HepG2 (cell line): ENCODE data around the gene CLIP2. TPM values are rescaled to one million over a fixed set of nuclear protein-coding genes. Genes with fewer than 3 reads are reported as not detected.

Experiments used
- ASH2L ChIP-seq: fragments of 300-600, 200-600 bp; sonication (generic); IDR thresholded peaks from 2 replicates; pipeline ENCODE4 v1.7.0; 2017; ENCODE audit warnings: low read depth, mild to moderate bottlenecking, moderate library complexity, mixed read lengths, low read length; ENCODE audit not compliant: insufficient read length
- HOXA9 ChIP-seq: sonication (generic); formaldehyde crosslinking; IDR thresholded peaks from 2 replicates; pipeline ENCODE4 v1.8.1; 2022; ENCODE audit warnings: missing genetic modification reagents, mild to moderate bottlenecking, moderate library complexity, borderline replicate concordance
- KLF16 ChIP-seq, 2 experiments: sonication (generic) in 1 of 2; formaldehyde crosslinking in 1 of 2; IDR thresholded peaks; 2 replicates each; pipeline versions ENCODE4 v1.6.1 to v1.8.0; 2016 to 2023; ENCODE audit warnings: missing genetic modification reagents in 2 of 2, missing compliant biosample characterization in 1 of 2
- RXRA ChIP-seq: sonication (generic); formaldehyde crosslinking; IDR thresholded peaks from 2 replicates; pipeline ENCODE4 v1.5.1; 2020; ENCODE audit warnings: missing genetic modification reagents
- SRSF9 ChIP-seq: fragments of 200-400 bp; formaldehyde crosslinking; IDR thresholded peaks from 2 replicates; pipeline ENCODE4 v1.6.1; 2018; ENCODE audit warnings: borderline replicate concordance, mild to moderate bottlenecking, low read depth, low read length; ENCODE audit not compliant: insufficient read depth, poor library complexity, severe bottlenecking
- TEAD3 ChIP-seq: optimal IDR thresholded peaks from 2 replicates; pipeline ENCODE3; 2016; ENCODE audit warnings: borderline replicate concordance
- XRCC5 ChIP-seq: fragments of 200-400 bp; formaldehyde crosslinking; optimal IDR thresholded peaks from 2 replicates; pipeline ENCODE3; 2017; ENCODE audit warnings: mild to moderate bottlenecking, low read length
- ZFP90 ChIP-seq: sonication (generic); formaldehyde crosslinking; IDR thresholded peaks from 2 replicates; pipeline ENCODE4 v1.8.0; 2022; ENCODE audit warnings: missing genetic modification reagents, mild to moderate bottlenecking, inconsistent platforms, borderline replicate concordance
- ZMYM3 ChIP-seq: sonication (generic); formaldehyde crosslinking; IDR thresholded peaks from 2 replicates; pipeline ENCODE4 v1.5.1; 2020; ENCODE audit warnings: mild to moderate bottlenecking, missing genetic modification reagents
- ZNF326 ChIP-seq: sonication (generic); formaldehyde crosslinking; IDR thresholded peaks from 2 replicates; pipeline ENCODE4 v1.4.0; 2020; ENCODE audit warnings: missing genetic modification reagents, borderline replicate concordance
- ZNF768 ChIP-seq: sonication (generic); formaldehyde crosslinking; IDR thresholded peaks from 2 replicates; pipeline ENCODE4 v1.4.0; 2020; ENCODE audit warnings: missing genetic modification reagents
- ZSCAN21 ChIP-seq: sonication (generic); formaldehyde crosslinking; IDR thresholded peaks from 2 replicates; pipeline ENCODE4 v1.8.0; 2022; ENCODE audit warnings: mild to moderate bottlenecking, missing genetic modification reagents, moderate library complexity, borderline replicate concordance
- ZSCAN25 ChIP-seq: sonication (generic); formaldehyde crosslinking; IDR thresholded peaks from 2 replicates; pipeline ENCODE4 v1.8.0; 2022; ENCODE audit warnings: mild to moderate bottlenecking, missing genetic modification reagents
- ZSCAN31 ChIP-seq: sonication (generic); formaldehyde crosslinking; IDR thresholded peaks from 2 replicates; pipeline ENCODE4 v1.5.0; 2020; ENCODE audit warnings: low read depth, mild to moderate bottlenecking, missing genetic modification reagents
- polyA plus RNA-seq, 8 experiments: library from polyadenylated mRNA; depleted of rRNA in 3 of 8; stranded (reverse) in 7 of 8; unstranded in 1 of 8; fragments of >200 nt; fragmentation: Illumina TruSeq in 4 of 8; extraction: Trizol in 4 of 8; gene quantifications; 2 replicates each; pipeline versions ENCODE4 v1.2.1 to v1.2.3, GENCODE V29; 2011 to 2016; ENCODE audit warnings: low read depth in 4 of 8, missing spikeins in 1 of 8, mixed read lengths in 1 of 8; ENCODE audit not compliant: insufficient read depth in 1 of 8
- total RNA-seq, 5 experiments: library from RNA; depleted of rRNA; stranded (reverse); fragments of >200 nt; fragmentation: Illumina TruSeq; extraction: Trizol; gene quantifications; 2 replicates each; pipeline ENCODE4 v1.2.3, GENCODE V29; 2016; ENCODE audit warnings: low read depth in 1 of 5
- TF ChIP-seq, protein P1 (sequence below): sonication (generic); formaldehyde crosslinking; IDR thresholded peaks from 2 replicates; pipeline ENCODE4 v1.4.0; 2020; ENCODE audit warnings: missing genetic modification reagents
- TF ChIP-seq, protein P2 (sequence below): sonication (generic); formaldehyde crosslinking; IDR thresholded peaks from 2 replicates; pipeline ENCODE4 v1.5.0; 2020; ENCODE audit warnings: mild to moderate bottlenecking, missing genetic modification reagents
- TF ChIP-seq, protein P3 (sequence below), 2 experiments: fragments of 450-650 bp in 1 of 2; sonication (generic) in 1 of 2; formaldehyde crosslinking; IDR thresholded peaks; 2 replicates each; pipeline versions ENCODE4 v1.5.0 to v1.8.0; 2020 to 2022; ENCODE audit warnings: mild to moderate bottlenecking in 1 of 2, missing genetic modification reagents in 1 of 2
- TF ChIP-seq, protein P4 (sequence below): sonication (generic); formaldehyde crosslinking; IDR thresholded peaks from 2 replicates; pipeline ENCODE4 v1.4.0; 2020; ENCODE audit warnings: mild to moderate bottlenecking, missing genetic modification reagents

Gene CLIP2
- total and polyA plus RNA-seq, 2 of the 13 experiments (the other 11 are each of a cell fraction or from before 2014, with no cell fraction given): 6.5 to 17.4 TPM

DNA sequence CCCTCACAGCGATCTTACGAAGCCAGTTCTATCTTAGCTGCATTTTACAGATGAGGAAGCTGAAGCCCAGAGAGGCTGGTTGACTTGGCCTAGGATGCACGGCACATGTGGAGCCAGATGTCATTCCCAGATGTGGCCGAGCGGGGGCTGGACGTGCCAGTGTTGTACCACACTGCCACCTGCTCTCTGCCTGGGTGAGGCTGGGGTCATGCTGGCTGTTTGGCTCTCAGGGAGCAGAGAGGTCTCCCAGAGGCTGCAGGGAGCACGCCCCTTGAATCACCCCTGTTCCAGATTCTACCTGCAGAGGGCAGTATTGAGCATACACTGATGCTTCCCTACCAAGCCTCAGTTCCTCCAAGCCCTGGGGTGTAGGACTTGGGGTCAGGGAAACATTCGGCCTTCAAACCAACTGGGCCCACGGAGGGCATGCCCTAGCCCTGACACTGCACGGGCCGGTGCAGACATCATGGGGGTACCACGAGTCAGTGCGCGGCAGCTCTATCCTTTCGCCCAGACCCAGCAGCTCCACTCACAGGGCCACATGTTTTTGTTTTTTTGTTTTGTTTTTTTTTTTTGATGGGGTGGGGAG, 160.7 kb downstream of the CLIP2 start (continued):
- TF ChIP-seq, protein P1, sequence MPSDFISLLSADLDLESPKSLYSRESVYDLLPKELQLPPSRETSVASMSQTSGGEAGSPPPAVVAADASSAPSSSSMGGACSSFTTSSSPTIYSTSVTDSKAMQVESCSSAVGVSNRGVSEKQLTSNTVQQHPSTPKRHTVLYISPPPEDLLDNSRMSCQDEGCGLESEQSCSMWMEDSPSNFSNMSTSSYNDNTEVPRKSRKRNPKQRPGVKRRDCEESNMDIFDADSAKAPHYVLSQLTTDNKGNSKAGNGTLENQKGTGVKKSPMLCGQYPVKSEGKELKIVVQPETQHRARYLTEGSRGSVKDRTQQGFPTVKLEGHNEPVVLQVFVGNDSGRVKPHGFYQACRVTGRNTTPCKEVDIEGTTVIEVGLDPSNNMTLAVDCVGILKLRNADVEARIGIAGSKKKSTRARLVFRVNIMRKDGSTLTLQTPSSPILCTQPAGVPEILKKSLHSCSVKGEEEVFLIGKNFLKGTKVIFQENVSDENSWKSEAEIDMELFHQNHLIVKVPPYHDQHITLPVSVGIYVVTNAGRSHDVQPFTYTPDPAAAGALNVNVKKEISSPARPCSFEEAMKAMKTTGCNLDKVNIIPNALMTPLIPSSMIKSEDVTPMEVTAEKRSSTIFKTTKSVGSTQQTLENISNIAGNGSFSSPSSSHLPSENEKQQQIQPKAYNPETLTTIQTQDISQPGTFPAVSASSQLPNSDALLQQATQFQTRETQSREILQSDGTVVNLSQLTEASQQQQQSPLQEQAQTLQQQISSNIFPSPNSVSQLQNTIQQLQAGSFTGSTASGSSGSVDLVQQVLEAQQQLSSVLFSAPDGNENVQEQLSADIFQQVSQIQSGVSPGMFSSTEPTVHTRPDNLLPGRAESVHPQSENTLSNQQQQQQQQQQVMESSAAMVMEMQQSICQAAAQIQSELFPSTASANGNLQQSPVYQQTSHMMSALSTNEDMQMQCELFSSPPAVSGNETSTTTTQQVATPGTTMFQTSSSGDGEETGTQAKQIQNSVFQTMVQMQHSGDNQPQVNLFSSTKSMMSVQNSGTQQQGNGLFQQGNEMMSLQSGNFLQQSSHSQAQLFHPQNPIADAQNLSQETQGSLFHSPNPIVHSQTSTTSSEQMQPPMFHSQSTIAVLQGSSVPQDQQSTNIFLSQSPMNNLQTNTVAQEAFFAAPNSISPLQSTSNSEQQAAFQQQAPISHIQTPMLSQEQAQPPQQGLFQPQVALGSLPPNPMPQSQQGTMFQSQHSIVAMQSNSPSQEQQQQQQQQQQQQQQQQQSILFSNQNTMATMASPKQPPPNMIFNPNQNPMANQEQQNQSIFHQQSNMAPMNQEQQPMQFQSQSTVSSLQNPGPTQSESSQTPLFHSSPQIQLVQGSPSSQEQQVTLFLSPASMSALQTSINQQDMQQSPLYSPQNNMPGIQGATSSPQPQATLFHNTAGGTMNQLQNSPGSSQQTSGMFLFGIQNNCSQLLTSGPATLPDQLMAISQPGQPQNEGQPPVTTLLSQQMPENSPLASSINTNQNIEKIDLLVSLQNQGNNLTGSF (CRISPR knock-in tag): no peak
- TF ChIP-seq ZSCAN21 (CRISPR knock-in tag) (no peak), HOXA9 (CRISPR knock-in tag) (no peak), ZSCAN31 (CRISPR knock-in tag) (no peak), ZMYM3 (peak; percentile 91), ZNF768 (peak; percentile 98), ASH2L (no peak), SRSF9 (no peak), XRCC5 (peak; percentile 48), ZFP90 (no peak), RXRA (CRISPR knock-in tag) (peak; percentile 55), ZSCAN25 (CRISPR knock-in tag) (no peak), TEAD3 (peak; percentile 16), ZNF326 (no peak), KLF16 (CRISPR knock-in tag; IDR thresholded peaks at IDR 0.05) (no peak)
- TF ChIP-seq, protein P2, sequence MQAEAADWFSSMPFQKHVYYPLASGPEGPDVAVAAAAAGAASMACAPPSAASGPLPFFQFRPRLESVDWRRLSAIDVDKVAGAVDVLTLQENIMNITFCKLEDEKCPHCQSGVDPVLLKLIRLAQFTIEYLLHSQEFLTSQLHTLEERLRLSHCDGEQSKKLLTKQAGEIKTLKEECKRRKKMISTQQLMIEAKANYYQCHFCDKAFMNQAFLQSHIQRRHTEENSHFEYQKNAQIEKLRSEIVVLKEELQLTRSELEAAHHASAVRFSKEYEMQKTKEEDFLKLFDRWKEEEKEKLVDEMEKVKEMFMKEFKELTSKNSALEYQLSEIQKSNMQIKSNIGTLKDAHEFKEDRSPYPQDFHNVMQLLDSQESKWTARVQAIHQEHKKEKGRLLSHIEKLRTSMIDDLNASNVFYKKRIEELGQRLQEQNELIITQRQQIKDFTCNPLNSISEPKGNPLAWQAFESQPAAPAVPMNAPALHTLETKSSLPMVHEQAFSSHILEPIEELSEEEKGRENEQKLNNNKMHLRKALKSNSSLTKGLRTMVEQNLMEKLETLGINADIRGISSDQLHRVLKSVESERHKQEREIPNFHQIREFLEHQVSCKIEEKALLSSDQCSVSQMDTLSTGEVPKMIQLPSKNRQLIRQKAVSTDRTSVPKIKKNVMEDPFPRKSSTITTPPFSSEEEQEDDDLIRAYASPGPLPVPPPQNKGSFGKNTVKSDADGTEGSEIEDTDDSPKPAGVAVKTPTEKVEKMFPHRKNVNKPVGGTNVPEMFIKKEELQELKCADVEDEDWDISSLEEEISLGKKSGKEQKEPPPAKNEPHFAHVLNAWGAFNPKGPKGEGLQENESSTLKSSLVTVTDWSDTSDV: no peak
- TF ChIP-seq, protein P3, sequence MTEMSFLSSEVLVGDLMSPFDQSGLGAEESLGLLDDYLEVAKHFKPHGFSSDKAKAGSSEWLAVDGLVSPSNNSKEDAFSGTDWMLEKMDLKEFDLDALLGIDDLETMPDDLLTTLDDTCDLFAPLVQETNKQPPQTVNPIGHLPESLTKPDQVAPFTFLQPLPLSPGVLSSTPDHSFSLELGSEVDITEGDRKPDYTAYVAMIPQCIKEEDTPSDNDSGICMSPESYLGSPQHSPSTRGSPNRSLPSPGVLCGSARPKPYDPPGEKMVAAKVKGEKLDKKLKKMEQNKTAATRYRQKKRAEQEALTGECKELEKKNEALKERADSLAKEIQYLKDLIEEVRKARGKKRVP (CRISPR knock-in tag; IDR thresholded peaks at IDR 0.05): no peak
- TF ChIP-seq, protein P4, sequence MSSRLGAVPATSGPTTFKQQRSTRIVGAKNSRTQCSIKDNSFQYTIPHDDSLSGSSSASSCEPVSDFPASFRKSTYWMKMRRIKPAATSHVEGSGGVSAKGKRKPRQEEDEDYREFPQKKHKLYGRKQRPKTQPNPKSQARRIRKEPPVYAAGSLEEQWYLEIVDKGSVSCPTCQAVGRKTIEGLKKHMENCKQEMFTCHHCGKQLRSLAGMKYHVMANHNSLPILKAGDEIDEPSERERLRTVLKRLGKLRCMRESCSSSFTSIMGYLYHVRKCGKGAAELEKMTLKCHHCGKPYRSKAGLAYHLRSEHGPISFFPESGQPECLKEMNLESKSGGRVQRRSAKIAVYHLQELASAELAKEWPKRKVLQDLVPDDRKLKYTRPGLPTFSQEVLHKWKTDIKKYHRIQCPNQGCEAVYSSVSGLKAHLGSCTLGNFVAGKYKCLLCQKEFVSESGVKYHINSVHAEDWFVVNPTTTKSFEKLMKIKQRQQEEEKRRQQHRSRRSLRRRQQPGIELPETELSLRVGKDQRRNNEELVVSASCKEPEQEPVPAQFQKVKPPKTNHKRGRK (CRISPR knock-in tag): no peak
